Hematopoietic multipotent progenitor cell (in vitro differentiated cells): ENCODE measurements around the gene TLCD4. TPM values are rescaled to one million over a fixed set of nuclear protein-coding genes. Genes with fewer than 3 reads are reported as not detected.
"Not testable (repeated sequence)": the region's sequence is repeated elsewhere in the genome, so short reads cannot be mapped to it uniquely, and the experiment has no call there.

Source experiments
- DNase-seq, 3 donors: peaks; one replicate each; pipeline ENCODE4 v3.0.0-alpha.2; 2011 to 2015; ENCODE audit warnings: low read depth in 2 of 3, low spot score in 2 of 3
- total RNA-seq: library from RNA; depleted of rRNA; stranded (reverse); fragments of >200 nt; gene quantifications from one replicate; pipeline ENCODE4 v1.2.3, GENCODE V29; 2012

TLCD4 gene, protein sequence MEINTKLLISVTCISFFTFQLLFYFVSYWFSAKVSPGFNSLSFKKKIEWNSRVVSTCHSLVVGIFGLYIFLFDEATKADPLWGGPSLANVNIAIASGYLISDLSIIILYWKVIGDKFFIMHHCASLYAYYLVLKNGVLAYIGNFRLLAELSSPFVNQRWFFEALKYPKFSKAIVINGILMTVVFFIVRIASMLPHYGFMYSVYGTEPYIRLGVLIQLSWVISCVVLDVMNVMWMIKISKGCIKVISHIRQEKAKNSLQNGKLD
- total RNA-seq: under 0.01 TPM

DNA sequence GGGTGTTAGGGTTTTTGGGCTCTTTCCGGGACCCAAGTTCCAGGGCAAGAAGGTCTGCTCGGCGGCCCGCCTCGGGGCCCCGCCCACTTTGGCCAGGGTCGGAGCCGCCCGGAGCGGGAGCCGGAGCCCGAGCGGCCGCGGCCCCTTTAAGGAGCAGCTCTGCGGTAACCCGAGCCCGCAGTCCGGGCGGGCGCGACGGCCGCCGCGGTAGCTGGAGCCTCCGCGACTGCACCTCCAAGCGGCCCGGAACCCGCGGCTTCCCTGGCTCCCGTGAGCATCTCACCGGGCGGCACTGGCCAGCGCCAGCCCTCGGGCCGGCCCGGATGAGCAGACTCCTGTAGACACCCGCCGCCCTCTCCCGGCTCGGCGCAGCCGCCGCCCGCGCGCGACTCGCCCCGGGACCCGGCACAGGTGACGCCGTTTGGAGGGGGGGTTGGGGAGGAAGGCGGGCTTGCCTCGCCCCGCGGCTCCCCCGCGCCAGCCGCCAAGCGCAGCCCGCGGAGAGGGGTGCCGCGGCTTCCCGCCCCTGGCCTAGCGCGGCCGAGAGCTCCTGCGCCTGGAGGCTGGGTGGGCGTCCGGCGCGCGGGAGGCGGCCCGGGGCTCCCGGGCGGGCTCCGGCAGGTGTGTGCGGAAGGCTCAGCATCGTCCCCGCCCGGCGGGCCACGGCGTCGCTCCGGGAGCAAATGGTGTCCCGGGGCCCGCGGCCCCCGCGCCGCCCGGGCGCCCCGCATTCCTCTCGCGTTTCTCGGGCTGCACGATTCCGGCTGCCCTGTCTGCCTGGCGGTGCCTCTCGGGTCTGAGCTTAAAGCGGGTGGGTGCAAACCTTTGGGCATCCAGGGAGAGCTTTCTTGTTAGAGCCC, at the start of gene TLCD4:
Gene TLCD4 (plus strand): TSS at position 149 of the 860 bp plus-strand sequence. CDS start 26,547 bp downstream, outside the sequence.
- DNase-seq: peak; percentile 10 to 19 (median 14)

DNA sequence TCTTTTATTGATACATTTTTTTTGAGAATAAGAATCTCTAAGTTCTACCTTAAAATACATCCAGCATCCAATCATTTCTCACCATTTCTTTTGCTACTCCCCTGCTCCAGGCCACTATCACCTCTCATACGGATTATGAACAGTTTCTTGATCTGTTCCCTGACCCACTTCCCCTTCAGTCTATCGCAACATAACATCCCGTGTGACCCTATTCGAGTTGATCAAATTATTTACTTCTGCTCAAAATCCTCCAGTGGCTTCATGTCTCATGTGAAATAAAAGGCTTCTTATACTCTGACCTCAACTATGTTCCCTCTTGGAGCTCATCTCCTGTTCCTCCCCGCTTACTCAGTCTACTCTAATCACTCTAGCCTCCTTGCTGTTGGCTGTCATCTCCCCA, 49.6 kb upstream of the TLCD4 start:
- DNase-seq: no peak

DNA sequence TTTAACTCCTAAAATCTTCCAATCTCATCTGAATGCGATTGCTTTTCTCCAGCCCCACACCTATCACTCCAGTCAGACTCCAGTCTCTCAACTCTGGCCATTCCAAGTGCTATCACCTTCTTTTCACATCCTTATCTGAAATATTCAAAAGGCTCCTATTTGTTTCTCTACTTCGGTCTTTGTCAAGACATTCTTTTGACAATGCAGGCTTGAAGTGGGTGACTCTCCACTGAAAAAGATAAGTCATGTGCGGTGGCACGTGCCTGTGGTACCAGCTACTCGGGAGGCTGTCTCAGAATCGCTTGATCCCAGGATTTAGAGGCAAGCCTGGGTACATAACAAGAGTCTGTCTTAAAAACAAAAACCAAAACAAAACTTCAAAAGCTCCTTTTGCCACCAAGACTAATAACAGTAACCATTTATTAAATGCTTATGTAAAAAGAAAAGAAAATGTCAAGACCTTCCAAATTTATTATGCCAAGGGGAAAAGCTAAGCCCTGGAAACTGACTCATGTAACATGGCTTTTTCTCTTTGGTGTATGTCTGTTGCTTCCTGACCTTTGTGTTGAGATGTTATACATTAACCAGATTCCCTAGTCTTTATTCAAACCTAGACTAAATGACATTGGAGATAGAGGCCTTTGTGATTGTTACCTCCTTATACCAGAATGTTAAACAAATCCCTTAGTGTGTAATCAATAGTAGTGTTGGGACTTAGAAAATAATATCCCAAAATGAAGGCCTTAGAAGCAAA, 48.0 kb upstream of the TLCD4 start:
- no peak for DNase-seq

DNA sequence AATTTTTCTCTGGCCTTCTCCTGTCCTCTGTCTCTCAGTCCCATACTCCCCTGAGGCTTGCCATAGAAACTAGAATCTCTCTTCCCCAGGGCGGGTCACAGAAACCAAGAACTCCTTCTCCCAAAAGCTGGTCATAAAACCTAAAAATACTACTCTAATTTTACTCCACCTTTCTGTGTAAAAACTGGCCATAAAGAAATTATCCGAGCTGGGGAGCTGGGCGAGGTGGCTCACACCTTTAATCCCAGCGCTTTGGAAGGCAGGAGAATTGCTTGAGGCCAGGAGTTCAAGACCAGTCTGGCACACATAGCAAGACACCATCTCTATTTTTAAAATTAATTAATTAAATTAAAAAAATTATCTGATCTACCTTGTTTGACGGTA, 47.5 kb upstream of the TLCD4 start:
- no peak for DNase-seq

DNA sequence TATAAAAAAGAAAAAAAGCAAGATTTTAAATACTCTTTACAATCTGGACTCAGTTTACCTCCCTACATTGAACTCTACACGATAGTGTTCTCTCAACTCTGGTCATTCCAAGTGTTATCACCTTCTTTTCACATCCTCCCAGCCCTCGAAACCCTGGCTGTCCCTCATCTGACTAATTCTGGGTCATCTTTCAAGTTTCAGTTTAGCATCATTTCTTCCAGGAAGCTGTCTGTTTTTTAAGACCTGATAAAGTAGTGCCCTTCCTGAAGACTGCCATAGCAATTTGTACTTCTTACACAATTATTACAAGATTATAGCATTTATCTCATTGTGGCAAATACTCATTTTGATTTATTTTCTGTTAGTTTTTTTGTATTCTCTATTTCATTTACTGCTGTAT, 45.6 kb upstream of the TLCD4 start:
- DNase-seq: no peak

DNA sequence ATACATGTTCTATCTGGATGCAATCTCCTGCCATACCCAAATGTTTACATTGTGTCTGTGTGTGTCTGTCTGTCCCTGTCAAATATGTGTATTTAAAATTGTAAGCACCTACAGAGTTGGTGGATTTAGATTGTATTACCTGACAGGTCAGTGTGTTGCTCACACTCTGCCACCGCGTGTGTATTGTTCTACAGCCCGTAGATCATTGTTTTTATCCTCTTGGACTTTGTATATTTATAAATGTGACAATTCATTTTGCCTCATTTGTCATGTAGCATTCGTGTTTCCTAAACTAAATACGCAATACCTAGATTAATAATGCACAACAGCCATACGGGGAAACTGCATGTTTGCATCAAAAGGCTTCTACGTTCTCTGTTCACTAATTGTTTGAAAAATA, 45.0 kb upstream of the TLCD4 start:
- peak in 1 of 3 donors; percentile 2 for DNase-seq

DNA sequence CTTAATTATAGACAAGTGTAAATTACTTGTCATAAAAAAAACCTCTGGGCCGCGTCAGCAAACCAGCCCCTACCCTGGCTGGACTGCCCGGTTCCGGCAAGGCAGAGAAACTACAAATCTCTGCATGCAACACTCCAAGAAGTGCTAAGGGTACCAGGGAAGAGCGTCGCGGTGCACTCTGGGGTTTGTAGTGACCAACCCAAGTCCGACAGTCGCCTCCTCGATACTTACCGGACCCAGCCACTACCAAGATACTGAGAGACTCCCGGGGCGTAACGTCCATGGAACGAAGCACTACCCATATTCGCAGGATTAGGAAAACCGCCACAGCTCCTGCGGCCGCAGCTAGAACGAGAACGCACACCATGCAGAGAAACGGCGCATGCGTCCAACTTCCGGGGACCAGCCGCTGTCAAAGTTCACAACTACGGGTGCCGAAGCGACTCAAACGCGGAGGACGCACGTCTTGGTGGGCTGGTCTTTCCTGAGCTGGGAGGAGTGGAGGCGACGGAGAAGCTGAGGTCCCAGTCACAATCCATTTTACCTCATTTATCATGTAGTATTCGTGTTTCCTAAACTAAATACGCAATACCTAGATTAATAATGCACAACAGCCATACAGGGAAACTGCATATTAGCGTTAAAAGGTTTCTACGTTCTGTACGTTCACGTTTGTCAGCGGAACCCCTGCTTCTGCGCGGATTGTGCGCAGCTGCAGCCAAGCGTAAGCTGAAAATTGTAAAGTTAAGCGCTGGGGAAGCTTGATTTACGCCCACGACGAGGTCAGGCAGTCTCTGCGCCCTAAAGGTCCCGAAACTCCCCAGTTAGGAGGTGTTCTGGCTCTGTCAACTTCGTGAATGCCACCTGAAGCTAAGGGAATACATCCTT, 44.4 kb upstream of the TLCD4 start, which contains the start of gene ALG14:
Gene ALG14 (minus strand): TSS at position 420 of the 888 bp plus-strand sequence. CDS start 53 bp downstream, at position 367.
- DNase-seq: peak; percentile 94 to 96 (median 96)

DNA sequence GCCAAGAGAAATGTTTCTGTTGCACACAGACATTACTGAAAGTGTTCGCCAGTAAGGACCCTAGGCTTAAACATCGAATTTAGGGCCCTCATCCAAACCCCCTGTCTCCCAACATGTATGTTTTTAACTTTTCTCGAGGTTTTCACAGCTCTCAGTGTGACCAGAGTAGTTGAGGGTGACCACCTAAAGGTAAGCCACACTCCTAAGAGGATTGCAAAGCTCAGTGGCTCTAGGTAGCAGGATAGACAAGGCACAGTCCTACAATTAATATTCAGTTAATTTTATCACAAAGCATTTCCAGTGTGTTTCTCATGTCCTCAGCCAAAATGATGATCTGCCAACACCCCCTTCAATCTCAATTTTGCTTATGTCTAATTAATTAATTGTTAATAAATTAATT, 43.7 kb upstream of the TLCD4 start:
- DNase-seq: no peak

DNA sequence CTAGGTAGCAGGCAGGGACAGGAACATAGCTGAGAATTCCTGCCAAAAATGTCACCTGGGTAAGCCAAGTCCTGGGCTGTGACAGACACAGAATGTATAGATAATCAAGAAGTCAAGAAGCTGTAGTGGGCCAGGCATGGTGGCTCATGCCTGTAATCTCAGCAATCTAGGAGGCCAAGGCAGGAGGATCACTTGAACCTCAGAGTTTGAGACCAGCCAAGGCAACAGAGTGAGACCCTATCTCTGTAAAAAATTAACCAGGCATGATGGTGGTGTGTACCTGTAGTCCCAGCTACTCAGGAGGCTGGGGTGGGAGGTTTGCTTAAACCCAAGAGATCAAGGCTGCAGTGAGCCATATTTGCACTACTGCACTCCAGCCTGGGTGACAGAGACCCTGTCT, 41.1 kb upstream of the TLCD4 start:
- no peak for DNase-seq

DNA sequence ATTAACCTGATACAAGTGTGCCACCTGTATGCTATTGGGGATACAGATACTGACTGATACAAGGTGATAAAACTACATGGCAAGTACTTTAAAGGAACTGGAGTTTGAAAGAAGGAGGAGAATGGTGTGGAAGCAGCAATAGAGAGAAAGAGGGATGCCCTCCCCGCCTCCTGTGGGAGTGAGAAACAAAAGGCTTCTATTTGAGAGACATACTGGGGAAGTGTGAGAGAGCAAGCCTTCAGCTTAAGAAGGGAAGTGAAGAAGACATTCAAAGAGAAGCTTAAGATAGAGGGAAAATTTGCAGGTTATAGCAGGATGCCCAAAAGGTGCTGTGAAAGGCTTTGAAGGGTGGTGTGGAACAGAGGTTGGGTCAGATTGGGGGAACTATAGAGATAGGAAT, 36.7 kb upstream of the TLCD4 start:
- no peak for DNase-seq

DNA sequence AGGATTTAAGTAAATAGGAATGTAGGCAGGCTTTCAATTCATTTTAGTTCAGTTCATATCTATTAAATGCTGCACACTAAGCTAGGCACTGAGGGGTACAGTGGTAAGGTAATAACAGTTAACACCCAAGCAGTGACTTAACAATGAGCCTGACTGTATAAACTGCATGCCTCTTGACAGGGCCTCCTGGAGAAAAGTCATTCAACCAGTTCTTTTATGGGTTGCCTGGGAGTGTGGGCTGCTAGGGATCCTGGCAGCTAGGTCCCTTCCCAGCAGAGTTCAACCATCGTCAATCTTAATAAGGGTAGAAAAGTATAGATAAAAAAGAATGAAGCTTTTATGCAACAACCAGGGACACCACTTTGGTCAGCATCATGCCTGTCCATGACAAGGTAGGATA, 36.3 kb upstream of the TLCD4 start:
- DNase-seq: no peak

DNA sequence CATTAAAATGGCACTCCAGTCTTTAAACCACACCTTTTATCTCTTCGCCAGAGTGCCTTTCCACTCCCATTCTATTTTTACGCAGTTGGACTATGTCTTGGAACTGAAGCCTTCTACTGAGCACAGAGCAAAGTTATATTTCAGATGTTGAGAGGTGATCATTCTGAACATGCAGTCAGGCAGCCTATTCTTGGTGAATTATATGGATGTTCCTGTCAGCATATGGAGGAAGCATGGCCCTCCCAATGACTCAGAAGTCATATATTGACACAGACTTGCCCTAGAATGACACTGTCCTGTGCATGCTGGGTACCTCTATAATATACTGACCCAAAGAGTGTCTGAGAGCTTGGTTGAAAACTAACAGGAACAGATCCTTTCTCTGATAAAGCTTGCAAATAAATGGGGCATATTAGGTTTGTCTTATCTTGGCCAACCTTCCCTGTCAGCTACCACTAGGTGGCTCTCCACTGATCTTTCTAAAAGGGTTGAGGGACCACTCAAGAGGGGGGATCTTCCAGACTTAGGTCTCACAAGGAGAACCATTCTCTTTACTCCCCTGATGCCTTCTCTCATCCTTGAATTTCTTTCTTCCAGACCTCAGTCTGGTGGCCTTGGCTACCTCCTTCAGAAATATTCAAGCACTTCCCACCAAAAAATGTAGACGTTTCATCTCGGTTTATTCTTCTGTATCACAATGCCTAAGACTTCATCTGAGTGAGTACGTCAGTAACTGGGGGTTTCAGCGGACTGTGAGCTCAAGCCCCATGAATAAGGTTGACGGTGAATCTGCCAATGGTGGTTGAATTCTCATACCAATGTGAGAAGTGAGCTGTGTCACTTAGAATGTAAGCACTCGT, 32.6 kb upstream of the TLCD4 start:
- DNase-seq: peak in 2 of 3 donors; percentile 43 to 66

DNA sequence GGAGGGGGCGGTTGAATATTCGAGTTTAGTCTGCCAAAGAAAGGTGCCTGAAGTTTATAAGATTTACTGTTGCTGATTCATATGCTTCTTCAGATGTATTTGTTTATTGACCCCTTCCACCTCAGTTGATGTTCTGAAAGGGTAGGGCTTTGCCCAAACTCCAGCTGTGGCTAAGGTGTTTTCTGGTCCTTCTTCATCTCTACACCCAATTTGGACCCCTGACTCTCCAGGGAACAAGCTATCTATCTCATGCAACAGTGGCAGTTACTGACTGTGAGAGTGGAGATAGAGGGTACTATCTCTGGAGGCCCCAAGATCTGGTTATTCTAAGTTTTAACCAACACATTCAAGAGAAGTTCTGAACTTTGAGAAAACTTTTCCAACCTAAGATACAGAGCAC, 31.8 kb upstream of the TLCD4 start:
- DNase-seq: no peak

DNA sequence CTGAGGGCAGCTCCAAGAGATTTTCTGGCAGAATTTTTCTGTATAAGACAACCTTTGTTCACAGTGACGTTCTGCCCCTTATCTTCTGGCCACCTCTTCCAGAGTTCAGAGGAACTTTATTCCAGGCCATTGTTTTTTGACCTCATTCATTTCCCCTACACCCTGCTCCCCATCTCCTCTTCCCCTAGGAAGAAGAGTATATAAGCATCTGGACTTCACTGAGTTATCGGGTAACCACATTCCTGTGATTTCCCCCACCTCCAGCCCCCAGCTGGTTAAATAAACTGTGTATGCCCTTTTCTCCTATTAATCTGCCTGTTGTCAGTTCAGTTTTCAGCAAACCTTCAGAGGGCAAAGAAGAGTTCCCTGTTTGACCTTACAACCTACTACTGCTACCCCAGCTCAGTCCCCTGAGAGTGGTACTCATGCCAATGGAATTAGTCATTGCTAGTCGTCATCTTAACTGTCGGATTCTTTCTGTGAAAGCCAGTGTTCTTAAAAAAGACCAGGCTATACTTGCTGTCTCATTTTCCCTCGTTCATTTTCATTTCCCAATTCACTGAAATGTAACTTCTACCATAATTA, 30.1 kb upstream of the TLCD4 start:
- no peak for DNase-seq

DNA sequence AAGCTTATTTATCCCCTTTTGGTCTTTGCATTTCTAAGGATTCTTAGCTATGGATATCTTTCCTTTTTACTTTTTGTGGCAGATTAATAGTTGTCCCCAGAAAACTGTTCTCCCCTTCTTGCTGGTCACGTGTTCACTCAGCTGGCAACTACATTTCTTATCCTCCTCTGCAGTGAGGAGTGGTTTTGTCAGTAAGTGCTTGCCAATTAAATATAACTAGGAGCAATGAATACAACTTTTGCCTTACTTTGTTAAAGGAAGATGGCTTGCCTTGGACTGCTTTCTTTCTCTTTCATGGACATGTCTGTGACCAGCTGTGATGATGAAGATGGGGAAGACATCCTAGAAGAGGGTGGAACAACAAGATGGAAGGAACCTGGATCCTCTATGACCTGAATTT, 28.9 kb upstream of the TLCD4 start:
- no peak for DNase-seq

DNA sequence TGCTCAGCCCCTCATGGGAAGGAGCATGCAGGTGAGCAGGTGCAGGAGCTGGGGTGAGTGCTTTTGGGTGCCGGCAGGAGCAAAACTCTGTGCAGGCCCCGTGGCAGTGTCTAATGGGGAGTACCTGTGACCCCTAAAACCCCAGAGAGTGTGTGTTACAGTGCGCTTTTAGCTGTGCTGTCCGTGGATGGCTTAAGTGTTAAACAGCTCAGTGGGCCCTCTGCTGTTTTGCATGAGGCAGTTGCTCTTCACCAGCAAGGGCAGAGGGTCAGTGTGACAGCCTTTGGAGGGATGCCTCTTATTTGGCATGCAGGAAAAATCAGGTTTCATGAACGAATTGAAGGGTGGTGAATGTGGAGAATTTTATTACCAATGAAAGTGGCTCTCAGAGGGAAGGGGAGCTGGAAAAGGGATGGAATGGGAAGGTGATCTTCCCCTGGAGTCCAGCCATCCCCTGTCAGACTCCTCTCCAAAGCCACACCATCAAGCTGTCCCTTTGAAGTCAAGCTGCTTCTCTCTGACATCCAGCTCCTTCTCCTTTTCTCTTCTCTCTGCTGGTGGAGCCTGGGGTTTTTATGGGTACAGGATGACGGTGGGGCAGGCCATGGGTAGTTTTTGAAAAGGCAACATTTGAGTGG, 27.4 kb upstream of the TLCD4 start:
- DNase-seq: no peak

DNA sequence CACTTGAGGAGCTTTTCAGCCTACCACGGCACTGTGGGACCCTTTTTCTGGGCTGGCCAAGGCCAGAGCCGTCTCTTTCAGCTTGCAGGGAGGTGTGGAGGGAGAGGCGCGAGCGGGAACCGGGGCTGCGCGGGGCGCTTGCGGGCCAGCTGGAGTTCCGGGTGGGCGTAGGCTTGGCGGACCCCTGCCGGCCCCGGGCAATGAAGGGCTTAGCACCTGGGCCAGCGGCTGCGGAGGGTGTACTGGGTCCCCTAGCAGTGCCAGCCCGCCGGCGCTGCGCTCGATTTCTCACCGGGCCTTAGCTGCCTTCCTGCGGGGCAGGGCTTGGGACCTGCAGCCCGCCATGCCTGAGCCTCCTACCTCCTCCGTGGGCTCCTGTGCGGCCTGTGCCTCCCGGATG, 25.9 kb upstream of the TLCD4 start:
- DNase-seq: not testable (repeated sequence)

DNA sequence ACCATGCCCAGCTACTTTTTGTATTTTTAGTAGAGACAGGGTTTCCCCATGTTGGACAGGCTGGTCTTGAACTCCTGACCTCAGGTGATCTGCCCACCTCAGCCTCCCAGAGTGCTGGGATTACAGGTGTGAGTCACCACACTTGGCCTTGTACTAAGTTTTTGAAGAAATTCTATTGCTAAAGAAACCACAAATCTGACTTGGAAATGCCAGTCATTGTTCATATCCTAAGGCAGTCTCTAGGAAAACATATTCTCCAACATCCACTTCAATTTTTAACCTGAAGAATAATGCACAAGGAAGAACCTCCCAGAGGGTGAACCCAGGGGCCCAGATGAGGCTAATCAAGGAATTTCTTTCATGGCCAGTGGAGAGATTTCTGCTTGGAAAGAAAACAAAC, 24.3 kb upstream of the TLCD4 start:
- DNase-seq: not testable (repeated sequence)
